ENCODE results near the gene RAMACL. TPM values are rescaled to one million over a fixed set of nuclear protein-coding genes. Genes with fewer than 3 reads are reported as not detected.

RAMACL gene
- total RNA-seq, 4 donors from 2014 or later = 1.1 to 1.5 (median 1.1) TPM; not detected in 1

DNA sequence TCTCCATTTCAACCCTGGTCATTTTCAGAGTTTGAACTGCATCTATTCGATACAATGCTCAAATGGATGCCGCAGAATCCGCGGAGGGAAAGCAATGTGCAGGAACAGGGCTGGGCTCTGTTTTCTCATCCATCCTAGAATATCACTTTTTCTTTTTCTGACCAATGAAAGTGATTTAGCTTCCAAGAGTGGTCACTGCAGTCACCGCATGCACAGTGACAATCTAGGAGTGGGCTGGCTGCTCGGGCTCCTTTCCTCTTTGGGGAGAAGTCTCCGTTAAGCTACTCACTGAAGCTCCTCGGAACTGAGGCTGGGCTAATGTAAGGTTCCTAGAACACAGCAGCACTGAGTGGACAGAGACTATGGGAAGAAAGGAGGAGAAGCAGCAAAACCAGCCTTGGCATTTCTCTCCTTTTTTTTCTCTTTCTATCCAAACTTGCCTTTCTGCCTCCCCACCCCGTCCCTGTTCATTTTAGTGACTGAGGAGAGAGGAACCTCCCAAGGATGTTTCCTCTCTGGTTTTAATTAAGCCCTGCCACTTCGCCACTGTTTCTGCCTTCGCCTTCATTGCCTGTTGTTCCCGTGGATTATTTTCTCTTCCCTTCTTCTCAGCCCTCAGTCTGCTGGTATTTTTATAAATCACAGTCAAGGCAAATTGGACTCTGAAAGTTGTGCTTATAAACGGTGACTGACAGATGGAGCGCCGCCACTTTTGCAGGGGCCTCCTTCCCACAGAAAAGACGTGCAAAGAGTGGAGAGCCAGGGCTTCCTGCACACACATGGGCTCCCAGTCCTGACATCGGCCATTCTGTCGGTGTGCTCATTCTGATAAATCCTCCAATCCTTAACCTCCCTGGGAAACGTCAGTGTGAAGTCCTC, 41.1 kb downstream of the RAMACL start:
- Histone ChIP-seq H3K4me1 (peaks cover 0 to 8% (median 0%) of the 10 kb centered on the region in 4 donors), H3K27ac (no peak overlapping the region), H3K9me3 (no peaks in the 10 kb centered on the region), H3K4me3 (no peak overlapping the region), H3K36me3 (no peaks in the 10 kb centered on the region), H3K27me3 (no peaks in the 10 kb centered on the region)
- peak in 1 of 3 donors; percentile 15 for DNase-seq
- no peak for TF ChIP-seq POLR2A (IDR thresholded peaks at IDR 0.05)
- TF ChIP-seq, protein P1, sequence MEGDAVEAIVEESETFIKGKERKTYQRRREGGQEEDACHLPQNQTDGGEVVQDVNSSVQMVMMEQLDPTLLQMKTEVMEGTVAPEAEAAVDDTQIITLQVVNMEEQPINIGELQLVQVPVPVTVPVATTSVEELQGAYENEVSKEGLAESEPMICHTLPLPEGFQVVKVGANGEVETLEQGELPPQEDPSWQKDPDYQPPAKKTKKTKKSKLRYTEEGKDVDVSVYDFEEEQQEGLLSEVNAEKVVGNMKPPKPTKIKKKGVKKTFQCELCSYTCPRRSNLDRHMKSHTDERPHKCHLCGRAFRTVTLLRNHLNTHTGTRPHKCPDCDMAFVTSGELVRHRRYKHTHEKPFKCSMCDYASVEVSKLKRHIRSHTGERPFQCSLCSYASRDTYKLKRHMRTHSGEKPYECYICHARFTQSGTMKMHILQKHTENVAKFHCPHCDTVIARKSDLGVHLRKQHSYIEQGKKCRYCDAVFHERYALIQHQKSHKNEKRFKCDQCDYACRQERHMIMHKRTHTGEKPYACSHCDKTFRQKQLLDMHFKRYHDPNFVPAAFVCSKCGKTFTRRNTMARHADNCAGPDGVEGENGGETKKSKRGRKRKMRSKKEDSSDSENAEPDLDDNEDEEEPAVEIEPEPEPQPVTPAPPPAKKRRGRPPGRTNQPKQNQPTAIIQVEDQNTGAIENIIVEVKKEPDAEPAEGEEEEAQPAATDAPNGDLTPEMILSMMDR (IDR thresholded peaks at IDR 0.05) = no peak

DNA sequence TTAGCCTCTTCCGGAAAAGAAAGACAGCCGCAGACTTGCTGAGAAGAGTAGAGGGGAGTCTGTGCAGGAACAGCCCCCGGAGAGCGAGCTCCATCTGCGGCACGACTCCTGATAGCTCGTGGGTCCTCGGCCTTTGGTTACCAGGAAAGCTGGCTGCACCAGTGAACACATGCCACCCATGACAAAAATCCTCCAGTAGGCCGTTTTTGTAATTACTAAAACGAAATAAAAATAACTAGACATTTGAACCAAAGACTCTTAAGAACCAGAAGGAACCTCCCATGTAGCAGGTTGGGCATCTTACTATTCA, 42.2 kb downstream of the RAMACL start:
- TF ChIP-seq, protein P1 (IDR thresholded peaks at IDR 0.05) = no peak
- TF ChIP-seq POLR2A (IDR thresholded peaks at IDR 0.05) = no peak
- no peak overlapping the region for H3K4me3 ChIP-seq

DNA sequence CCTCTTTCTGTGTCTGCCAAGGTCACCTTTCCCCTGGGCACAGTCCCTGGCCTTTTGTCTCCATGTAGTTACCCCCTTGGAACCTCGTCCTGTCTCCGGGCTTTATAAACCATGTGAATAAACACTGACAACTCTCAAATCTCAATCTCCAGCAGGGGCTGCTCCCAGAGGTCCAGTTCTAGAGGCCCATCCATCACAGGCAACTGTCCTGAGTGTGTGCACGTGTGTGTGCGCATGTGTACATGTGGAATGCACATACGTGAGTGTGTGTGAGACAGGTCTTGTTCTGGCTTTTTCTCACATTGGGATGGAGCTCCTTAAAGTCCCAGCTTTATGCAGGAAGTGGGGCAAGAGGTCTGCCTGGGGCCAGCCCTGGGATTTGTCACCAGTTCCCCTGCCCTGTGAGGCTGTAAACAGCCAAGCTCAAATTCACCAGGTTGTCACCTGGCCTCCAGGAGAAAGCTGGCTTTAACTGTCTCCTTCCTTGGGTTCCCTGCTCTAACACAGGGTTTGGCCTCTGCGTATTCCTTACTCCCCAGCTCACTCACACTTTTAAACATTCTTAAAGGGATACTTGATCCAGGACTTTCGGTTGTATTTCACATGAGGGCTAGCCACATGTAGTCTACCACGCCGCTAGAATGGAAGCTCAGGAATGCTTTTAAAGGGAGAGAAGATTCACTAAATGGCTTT, 42.7 kb downstream of the RAMACL start:
- no peak for DNase-seq
- H3K36me3 ChIP-seq = no peaks in the 10 kb centered on the region
- no peak overlapping the region for H3K4me3 ChIP-seq
- H3K27ac ChIP-seq = no peak overlapping the region
- H3K4me1 ChIP-seq = peaks cover 0 to 8% (median 0%) of the 10 kb centered on the region in 4 donors
- TF ChIP-seq, protein P1 (IDR thresholded peaks at IDR 0.05) = no peak
- TF ChIP-seq POLR2A (IDR thresholded peaks at IDR 0.05) = no peak
- H3K27me3 ChIP-seq = no peaks in the 10 kb centered on the region
- H3K9me3 ChIP-seq = no peaks in the 10 kb centered on the region

More for the DNA sequence above, 42.2 kb downstream of the RAMACL start:
- no peaks in the 10 kb centered on the region for H3K36me3 ChIP-seq
- DNase-seq = no peak
- no peaks in the 10 kb centered on the region for H3K27me3 ChIP-seq
- H3K4me1 ChIP-seq = peaks cover 0 to 8% (median 0%) of the 10 kb centered on the region in 4 donors
- no peak overlapping the region for H3K27ac ChIP-seq
- no peaks in the 10 kb centered on the region for H3K9me3 ChIP-seq

DNA sequence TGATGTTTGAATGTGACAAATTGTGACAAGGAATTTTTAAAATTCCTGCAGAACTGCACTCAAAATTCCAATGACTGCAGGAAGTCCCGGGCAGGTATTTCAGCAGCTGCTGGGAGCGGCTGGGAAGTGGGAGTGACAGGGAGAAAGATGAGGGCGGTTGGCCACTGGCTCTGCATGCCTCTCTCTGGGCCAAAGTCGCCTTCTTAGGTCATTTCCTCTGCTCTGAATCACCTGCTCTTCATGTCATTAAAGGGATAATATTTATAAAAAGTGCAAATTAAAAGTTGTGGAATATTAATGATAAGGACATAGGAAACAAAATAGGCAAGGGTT, 43.9 kb downstream of the RAMACL start:
- peak overlapping the region in 2 of 4 donors; percentile 6 to 31 for H3K4me3 ChIP-seq
- H3K36me3 ChIP-seq = no peaks in the 10 kb centered on the region
- H3K9me3 ChIP-seq = no peaks in the 10 kb centered on the region
- H3K27ac ChIP-seq = peak overlapping the region in 1 of 4 donors; percentile 25
- peaks cover 0 to 8% (median 0%) of the 10 kb centered on the region in 4 donors for H3K4me1 ChIP-seq
- H3K27me3 ChIP-seq = no peaks in the 10 kb centered on the region
- no peak for DNase-seq
- TF ChIP-seq, protein P1 (IDR thresholded peaks at IDR 0.05) = no peak

DNA sequence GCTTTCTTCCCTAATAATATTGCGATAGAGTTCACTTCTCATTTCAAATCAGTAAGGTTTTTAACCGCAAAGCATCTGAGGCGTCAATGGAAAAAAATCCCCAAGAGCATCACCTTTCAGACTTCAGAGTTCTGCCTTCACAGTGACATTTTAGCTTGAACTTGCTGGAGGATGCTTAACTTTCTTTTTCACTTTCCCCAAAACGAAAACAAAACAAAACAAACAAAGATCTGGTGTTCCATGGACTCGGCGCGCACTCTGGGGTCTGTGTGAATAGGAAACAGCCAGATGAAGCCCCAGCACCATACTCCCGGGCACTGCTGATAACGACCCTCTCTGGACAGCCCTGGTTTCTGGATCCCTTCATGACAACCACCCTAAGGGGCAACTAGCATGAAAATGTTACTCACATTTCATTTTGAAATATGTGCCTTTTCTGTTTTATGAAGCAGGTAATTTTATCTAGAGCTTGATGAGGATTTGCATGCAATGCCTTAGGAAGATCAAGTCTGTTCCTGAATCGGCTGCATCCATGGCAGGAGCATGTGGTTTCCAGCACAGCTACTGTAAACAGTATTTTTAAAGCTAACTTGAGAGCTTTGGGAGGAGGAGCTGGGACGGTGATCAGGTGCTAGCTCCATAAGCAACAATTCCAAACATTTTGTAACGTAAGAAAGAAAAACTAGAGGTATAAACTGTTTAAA, 44.5 kb downstream of the RAMACL start:
- DNase-seq = peak in 1 of 3 donors; percentile 40
- H3K27me3 ChIP-seq = no peaks in the 10 kb centered on the region

More for the DNA sequence above, 44.5 kb downstream of the RAMACL start:
- Histone ChIP-seq H3K4me3 (peak overlapping the region in 3 of 4 donors; percentile 2 to 31 (median 6)), H3K9me3 (no peaks in the 10 kb centered on the region), H3K36me3 (peaks cover 0 to 2% (median 0%) of the 10 kb centered on the region in 3 donors), H3K4me1 (peaks cover 0 to 8% (median 0%) of the 10 kb centered on the region in 4 donors), H3K27ac (peak overlapping the region; percentile 17 to 64 (median 29))
- no peak for TF ChIP-seq POLR2A (IDR thresholded peaks at IDR 0.05)
- TF ChIP-seq, protein P1 (IDR thresholded peaks at IDR 0.05) = no peak
